OCI-LY1 (cell line): ENCODE results near the gene DCST1.
A peak's percentile ranks its signal among the peaks of the same experiment; 100 is the strongest.

Source experiments
- H2AFZ ChIP-seq: fragments of 200-600 bp; sonication (generic), shearing (Covaris generic); 2 replicates; pipeline ENCODE4 v1.6.0; 2014; ENCODE audit warnings: antibody characterized with exemption, mild to moderate bottlenecking, low read length
- H3F3A ChIP-seq: fragments of 200-600 bp; sonication (generic), shearing (Covaris generic); 2 replicates; pipeline ENCODE4 v1.6.0; 2014; ENCODE audit warnings: mild to moderate bottlenecking, antibody characterized with exemption, low read length, moderate library complexity; ENCODE audit not compliant: insufficient read depth
- H3K27ac ChIP-seq: fragments of 200-600 bp; sonication (generic); 2 replicates; pipeline ENCODE4 v1.5.1; 2014; ENCODE audit warnings: low read length, mixed run types, mild to moderate bottlenecking, low read depth; ENCODE audit not compliant: poor library complexity, severe bottlenecking
- H3K27me3 ChIP-seq: fragments of 200-600 bp; sonication (generic); 2 replicates; pipeline ENCODE4 v1.6.0; 2014; ENCODE audit warnings: antibody characterized with exemption, mild to moderate bottlenecking, low read length, moderate library complexity; ENCODE audit not compliant: insufficient read depth
- H3K36me3 ChIP-seq: fragments of 200-600 bp; sonication (generic); 2 replicates; pipeline ENCODE4 v1.6.1; 2014; ENCODE audit warnings: mild to moderate bottlenecking, antibody characterized with exemption, low read length, moderate library complexity, mixed read lengths; ENCODE audit not compliant: insufficient read depth
- H3K4me1 ChIP-seq: fragments of 200-600 bp; sonication (generic); 2 replicates; pipeline ENCODE4 v1.5.1; 2014; ENCODE audit warnings: mild to moderate bottlenecking, low read length, moderate library complexity; ENCODE audit not compliant: insufficient read depth, severe bottlenecking
- H3K4me2 ChIP-seq: fragments of 200-600 bp; sonication (generic), shearing (Covaris generic); 2 replicates; pipeline ENCODE4 v1.6.1; 2014; ENCODE audit warnings: low read length
- H3K4me3 ChIP-seq: fragments of 200-600 bp; sonication (generic); 2 replicates; pipeline ENCODE4 v1.5.1; 2014; ENCODE audit warnings: low read length, low read depth, mild to moderate bottlenecking, mixed read lengths; ENCODE audit not compliant: poor library complexity, severe bottlenecking
- H3K79me2 ChIP-seq: fragments of 200-600 bp; shearing (Covaris generic); 2 replicates; pipeline ENCODE4 v1.6.1; 2016; ENCODE audit warnings: mixed run types, low read length, mixed read lengths; ENCODE audit not compliant: insufficient read depth
- H3K9ac ChIP-seq: fragments of 200-600 bp; sonication (generic), shearing (Covaris generic); 2 replicates; pipeline ENCODE4 v1.6.1; 2014; ENCODE audit warnings: mild to moderate bottlenecking, low read length, mixed read lengths
- H3K9me2 ChIP-seq: fragments of 200-600 bp; sonication (generic), shearing (Covaris generic); 2 replicates; pipeline ENCODE4 v1.6.1; 2014; ENCODE audit warnings: low read depth, mild to moderate bottlenecking, low read length, mixed read lengths
- H3K9me3 ChIP-seq: fragments of 200-600 bp; shearing (Covaris generic); 2 replicates; pipeline ENCODE4 v1.6.1; 2014; ENCODE audit warnings: low read length, mixed read lengths
- H4K20me1 ChIP-seq: fragments of 200-600 bp; sonication (generic), shearing (Covaris generic); 2 replicates; pipeline ENCODE4 v1.6.0; 2016; ENCODE audit warnings: mild to moderate bottlenecking, low read length; ENCODE audit not compliant: insufficient read depth
- CTCF ChIP-seq: fragments of 200-600 bp; sonication (generic), shearing (Covaris generic); IDR thresholded peaks from 2 replicates; pipeline ENCODE4 v1.5.1; 2017; ENCODE audit warnings: mild to moderate bottlenecking, antibody characterized with exemption, low read length, moderate library complexity, mixed read lengths
- EZH2 ChIP-seq: fragments of 200-600 bp; sonication (generic), shearing (Covaris generic); IDR thresholded peaks from 2 replicates; pipeline ENCODE4 v1.8.0; 2017; ENCODE audit warnings: borderline replicate concordance, mixed run types, mild to moderate bottlenecking, antibody characterized with exemption, low read length, moderate library complexity, mixed read lengths

DCST1 gene

DNA sequence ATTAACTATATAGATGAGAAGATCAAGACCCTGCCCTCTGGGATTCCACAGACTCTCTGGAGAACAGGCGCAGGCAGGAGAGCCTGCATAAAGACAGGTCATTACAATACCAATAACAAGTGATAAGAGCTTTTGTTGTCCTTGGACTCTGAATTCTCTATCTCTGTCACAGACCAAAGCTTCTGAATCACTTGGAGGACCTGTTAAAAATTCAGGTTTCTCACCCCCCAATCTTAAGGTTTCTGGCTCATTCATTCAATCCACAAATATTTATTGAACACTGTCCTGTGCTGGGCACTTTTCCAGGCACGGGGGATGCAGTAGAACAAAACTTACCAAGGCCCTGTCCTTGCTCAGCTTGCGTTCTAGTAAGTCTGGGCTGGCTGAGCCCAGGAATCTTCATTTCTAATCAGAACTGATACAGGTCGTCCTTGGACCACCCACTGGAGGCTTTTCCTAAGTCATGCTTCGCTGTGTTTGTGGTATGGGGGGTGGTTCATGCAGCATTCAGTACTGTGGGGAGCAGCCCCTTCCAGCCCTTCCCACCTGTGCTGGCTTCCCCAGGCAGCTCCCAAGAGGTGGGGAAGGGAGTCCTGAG lies 31.3 kb downstream of the DCST1 start:
- peak overlapping the region; percentile 62 for H3K4me2 ChIP-seq
- H4K20me1 ChIP-seq: no peaks in the 10 kb centered on the region
- H3K27ac ChIP-seq: no peak overlapping the region
- TF ChIP-seq CTCF (no peak), EZH2 (no peak)
- H3K4me3 ChIP-seq: peak overlapping the region; percentile 69
- H3K36me3 ChIP-seq: peaks cover 5% of the 10 kb centered on the region; the same call in 1 of the 2 replicates
- no peaks in the 10 kb centered on the region for H3K27me3 ChIP-seq
- H3F3A ChIP-seq: no peaks in the 10 kb centered on the region
- no peaks in the 10 kb centered on the region for H3K9me2 ChIP-seq
- H3K9ac ChIP-seq: peak overlapping the region; percentile 3; the same call in 1 of the 2 replicates
- H3K9me3 ChIP-seq: no peaks in the 10 kb centered on the region
- peaks cover 36% of the 10 kb centered on the region for H3K4me1 ChIP-seq
- no peak overlapping the region for H2AFZ ChIP-seq
- H3K79me2 ChIP-seq: no peaks in the 10 kb centered on the region

GRCh38 chr1:155066777-155067176 lies 33.2 kb downstream of the DCST1 start:
- no peak overlapping the region for H3K9ac ChIP-seq

DNA sequence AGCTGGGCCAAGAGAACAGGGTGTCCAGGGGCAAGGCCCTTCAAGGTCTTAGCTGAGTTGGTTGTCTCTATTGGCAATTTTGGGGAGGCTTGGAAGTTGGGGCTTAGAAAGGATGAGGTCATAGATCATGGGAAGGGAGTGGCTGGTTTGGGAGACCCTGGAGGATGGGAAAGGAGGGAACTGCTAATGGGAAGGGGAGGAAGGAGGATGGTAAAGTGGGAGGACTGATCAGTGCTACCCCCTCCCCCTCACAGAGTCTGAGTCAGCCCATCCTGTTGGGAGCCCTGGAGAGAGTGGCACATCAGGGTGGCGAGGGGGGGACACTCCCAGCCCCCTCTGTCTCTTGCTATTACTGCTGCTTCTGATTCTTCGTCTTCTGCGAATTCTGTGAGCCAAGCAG lies 35.0 kb downstream of the DCST1 start:
- H3K27me3 ChIP-seq: no peaks in the 10 kb centered on the region
- H3K4me2 ChIP-seq: no peak overlapping the region
- no peaks in the 10 kb centered on the region for H3K79me2 ChIP-seq
- H3K27ac ChIP-seq: no peak overlapping the region
- no peaks in the 10 kb centered on the region for H3F3A ChIP-seq
- H3K9me3 ChIP-seq: no peaks in the 10 kb centered on the region
- H3K4me1 ChIP-seq: peaks cover 33% of the 10 kb centered on the region
- no peak overlapping the region for H2AFZ ChIP-seq
- TF ChIP-seq CTCF (no peak), EZH2 (no peak)
- H3K36me3 ChIP-seq: peaks cover 5% of the 10 kb centered on the region; the same call in 1 of the 2 replicates
- no peaks in the 10 kb centered on the region for H4K20me1 ChIP-seq
- no peaks in the 10 kb centered on the region for H3K9me2 ChIP-seq
- no peak overlapping the region for H3K4me3 ChIP-seq
- H3K9ac ChIP-seq: no peak overlapping the region

More at GRCh38 chr1:155066777-155067176, 33.2 kb downstream of the DCST1 start:
- H3K9me3 ChIP-seq: no peaks in the 10 kb centered on the region
- no peak overlapping the region for H2AFZ ChIP-seq
- H3F3A ChIP-seq: no peaks in the 10 kb centered on the region
- H3K27me3 ChIP-seq: no peaks in the 10 kb centered on the region
- no peaks in the 10 kb centered on the region for H3K9me2 ChIP-seq
- H3K4me3 ChIP-seq: no peak overlapping the region
- TF ChIP-seq CTCF: no peak
- no peak for TF ChIP-seq EZH2
- H3K4me1 ChIP-seq: peaks cover 49% of the 10 kb centered on the region
- no peak overlapping the region for H3K4me2 ChIP-seq
- no peak overlapping the region for H3K27ac ChIP-seq
- H3K36me3 ChIP-seq: peaks cover 5% of the 10 kb centered on the region; the same call in 1 of the 2 replicates
- H4K20me1 ChIP-seq: no peaks in the 10 kb centered on the region
- H3K79me2 ChIP-seq: no peaks in the 10 kb centered on the region
